Measurements from ENCODE around the gene PITPNC1.
A peak's percentile ranks its signal among the peaks of the same experiment; 100 is the strongest.
"Not testable (repeated sequence)": the region's sequence is repeated elsewhere in the genome, so short reads cannot be mapped to it uniquely, and the experiment has no call there.

Gene PITPNC1

DNA sequence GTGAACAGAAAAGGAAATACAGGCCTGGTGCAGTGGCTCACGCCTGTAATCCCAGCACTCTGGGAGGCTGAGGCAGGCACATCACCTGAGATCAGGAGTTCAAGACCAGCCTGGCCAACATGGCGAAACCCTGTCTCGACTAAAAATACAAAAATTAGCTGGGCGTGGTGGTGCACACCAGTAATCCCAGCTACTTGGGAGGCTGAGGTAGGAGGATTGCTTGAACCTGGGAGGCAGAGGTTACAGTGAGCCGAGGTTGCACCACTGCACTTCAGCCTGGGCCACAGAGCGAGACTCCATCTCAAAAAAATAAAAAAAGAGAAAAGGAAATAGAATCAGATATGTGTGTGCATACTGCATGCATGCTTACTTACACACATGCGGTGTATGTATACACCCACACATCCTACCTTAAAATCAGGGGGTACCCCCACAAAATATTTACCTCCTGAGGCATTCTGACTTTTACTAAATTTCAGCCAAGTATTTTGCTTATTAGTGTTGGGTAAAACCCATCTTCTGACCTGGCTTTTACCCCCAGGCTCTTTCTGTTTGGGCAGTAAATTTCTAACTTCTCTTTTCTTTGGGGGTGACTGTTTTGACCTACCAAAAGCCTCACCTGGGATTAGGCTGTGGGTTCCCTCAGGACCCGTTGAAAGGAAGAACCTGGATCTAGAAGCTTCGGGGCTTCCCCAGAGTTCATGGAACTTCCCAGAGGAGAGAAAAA lies 201.8 kb downstream of the PITPNC1 start:
- DNase-seq (ENCODE audit: low spot score), result not testable (repeated sequence)

DNA sequence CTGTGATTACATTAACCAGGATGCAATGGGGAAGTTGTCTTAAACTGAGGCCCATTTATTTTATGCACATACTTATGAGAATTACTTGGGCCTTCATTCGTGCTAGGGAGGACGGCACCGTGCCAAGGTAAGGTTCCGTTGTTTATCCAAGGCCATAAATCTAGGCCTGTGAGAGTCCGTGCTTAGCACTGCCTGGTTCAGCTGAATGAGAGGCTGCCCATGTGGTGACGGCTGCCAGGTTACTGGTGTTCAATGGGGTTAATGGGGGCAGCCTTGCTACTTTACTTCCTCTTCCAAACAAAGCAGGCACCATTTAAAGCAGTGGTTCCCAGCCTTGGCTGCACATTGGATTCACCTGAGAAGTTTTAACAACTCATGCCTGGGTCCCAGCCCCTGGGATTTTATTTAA lies 205.6 kb downstream of the PITPNC1 start:
- no peak for DNase-seq (ENCODE audit: low spot score)

DNA sequence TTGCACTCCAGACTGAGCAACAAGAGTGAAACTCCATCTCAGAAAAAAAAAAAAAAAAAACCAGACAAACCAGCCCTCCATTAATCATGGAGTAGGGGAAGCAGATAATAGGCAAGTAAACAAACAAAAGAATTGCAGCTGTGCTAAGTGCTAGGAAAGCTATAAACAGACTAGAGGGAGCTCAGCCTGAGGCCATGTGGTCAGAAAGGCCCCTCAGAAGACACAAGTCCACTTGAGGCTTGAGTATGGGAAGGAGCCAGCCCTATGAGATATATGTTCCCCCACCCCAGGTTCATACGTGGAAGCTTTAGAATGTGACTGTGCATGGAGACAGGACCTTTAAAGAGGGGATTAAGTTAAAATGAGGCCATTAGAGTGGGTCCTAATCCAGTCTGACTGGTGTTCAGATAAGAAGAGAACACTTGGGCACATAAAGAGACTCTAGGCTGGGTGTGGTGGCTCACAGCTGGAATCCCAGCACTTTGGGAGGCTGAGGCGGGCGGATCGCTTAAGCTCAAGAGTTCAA lies 208.1 kb downstream of the PITPNC1 start:
- no peak for DNase-seq (ENCODE audit: low spot score)

DNA sequence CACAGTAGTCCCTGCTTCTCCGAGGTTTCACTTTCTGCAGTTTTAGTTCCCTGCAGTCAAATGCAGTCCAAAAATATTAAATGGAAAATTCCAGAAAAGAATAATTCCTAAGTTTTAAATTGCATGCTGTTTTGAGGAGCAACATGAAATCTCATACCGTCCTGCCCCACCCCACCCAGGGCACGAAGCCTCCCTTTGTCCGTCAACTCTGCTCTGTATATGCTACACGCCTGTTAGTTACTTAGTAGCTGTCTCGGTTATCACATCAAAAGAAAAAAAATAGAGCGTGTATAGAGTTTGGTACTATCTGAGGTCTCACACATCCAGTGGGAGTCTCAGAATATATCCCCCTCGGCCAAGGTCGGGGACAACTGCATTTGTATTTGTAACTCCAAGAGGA lies 211.2 kb downstream of the PITPNC1 start:
- no peak for DNase-seq (ENCODE audit: low spot score)

DNA sequence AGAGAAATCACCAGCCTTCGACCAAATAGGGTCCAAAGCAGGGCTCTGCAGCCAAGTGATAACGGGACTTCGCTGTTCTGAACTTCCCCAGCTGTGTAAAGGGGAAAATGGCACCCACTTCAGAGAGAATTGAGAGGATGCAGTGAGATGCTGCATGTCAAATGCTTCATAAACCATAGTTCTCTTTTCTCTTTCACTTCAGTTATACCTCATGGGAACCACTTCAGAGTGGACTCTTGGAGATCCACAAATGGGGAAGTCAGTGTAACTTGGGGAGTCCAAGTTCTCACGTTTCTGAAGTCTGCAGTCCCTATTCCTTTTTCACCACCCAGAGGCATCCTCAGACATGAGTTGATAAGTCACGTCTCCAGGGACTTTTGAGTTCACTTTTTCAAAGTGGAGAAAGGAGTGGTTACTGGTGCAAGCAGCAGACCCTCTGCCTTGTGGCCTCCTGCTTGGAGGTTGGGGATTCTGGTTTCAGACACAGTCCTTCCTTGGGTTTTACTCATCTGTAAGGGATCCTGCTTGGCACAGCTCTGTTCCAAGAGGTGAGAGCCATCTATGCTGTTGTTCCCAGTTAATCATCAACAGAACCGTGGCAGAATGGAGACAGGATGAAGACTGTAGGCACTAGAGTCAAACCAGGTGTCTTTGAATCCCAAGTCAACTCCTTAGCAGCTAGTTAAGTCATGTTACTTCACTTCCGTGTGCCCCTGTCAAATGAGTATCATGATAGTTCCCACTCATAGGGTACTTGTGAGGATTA lies 217.2 kb downstream of the PITPNC1 start:
- no peak for DNase-seq (ENCODE audit: low spot score)

DNA sequence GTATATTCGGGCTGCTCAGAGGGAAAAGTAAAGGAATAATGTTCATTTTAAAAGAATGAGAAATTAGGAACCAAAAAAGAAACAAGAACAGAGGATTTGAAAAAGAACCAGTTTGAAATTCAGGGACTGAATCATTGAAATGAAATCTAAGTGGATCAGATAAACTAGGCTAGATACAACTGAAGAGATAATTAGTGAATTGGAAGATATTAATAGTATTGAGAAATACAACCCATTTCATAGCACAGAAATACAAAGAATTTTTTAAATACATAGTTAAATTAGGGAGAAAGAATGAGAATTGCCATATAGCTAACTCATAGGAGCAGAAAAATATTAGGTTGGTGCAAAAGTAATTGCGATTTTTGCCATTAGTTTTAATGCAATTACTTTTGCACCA lies 223.3 kb downstream of the PITPNC1 start:
- no peak for DNase-seq (ENCODE audit: low spot score)

DNA sequence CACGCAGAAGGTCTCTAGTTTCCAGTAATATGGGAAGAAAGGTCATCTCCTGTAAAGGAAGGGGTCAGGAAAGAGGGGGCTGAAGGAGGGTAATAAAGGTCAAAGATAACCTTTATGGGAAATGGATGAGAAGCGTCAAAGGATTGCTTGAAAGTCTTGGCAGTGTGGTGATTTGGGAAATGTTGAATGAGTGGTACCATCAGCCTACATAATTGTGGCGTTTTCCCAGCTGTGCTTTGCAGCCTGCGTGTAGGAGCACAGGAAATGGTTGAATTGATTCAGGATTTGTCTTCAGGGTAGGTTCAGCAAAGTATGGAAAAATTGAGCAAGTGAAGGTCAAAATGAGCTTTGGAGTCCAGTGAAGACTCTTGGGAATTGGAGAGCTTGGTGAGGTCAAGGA lies 224.8 kb downstream of the PITPNC1 start:
- DNase-seq (ENCODE audit: low spot score), result no peak

DNA sequence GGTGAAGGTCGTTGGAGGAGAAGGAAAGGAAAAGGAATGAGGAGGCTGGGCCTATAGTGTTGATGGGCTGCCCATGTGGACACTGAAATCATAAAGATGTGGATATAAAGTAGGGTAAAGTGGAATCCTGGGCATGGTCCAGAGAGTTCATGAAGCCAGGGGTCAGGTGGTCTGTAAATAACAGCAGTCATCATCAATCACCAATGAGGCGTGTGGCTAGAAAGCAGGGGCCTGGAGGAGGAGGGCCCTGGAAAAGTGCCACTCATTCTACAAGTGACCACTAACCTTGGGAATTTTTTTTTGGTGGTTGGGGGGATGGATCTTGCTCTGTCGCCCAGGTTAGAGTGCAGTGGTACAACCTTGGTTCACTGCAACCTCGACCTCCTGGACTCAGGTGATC lies 225.4 kb downstream of the PITPNC1 start:
- DNase-seq (ENCODE audit: low spot score), result no peak

DNA sequence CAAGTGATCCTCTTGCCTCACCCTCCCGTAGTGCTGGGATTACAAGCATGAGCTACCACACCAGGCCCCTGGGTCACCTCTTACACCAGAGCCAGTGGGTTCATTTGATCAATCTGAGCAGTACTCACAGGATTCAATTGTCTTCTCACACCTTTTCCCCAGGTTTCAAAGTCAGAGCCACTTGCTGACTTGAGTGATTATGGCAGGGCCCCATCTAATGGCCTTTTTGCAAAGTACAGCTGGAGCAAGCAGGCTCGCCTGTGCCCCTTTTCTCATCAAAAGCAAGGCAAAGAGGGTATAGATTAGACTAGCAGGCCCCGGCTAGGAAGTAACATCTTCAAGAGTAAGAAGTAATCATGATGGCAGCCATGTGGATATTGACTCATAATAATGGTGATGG lies 225.9 kb downstream of the PITPNC1 start:
- no peak for DNase-seq (ENCODE audit: low spot score)

DNA sequence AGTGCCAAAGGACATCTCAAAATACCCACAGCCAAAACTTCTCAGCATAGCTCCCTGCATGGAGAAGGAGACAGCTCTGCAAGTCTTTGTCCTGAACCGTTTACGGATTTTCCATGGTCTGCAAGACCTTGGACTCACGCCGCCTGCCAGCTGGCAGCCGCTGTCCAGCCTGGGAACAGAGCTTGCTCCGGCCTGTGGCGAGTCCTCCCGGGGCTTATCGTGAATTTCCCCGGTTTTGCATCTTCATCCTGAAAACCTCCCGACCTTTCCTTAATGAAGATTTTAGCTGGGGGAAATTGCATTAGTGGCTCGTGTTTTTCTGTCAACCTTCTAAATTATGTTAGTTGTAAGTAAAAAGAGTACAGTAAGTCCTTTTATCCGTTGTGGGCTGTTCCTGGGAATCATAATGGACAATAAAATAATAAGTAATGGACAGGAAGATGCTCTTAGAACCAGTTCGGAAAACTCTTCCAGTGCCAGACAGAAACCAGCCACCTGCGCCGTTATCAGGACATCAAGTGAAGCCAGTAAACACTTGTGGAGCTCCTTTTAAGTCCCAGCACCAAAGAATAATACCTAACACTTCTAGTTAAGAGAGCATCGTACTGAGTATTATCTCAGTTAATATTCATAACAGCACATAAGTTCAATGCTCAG lies 228.3 kb downstream of the PITPNC1 start:
- peak; percentile 67 for DNase-seq (ENCODE audit: low spot score)

DNA sequence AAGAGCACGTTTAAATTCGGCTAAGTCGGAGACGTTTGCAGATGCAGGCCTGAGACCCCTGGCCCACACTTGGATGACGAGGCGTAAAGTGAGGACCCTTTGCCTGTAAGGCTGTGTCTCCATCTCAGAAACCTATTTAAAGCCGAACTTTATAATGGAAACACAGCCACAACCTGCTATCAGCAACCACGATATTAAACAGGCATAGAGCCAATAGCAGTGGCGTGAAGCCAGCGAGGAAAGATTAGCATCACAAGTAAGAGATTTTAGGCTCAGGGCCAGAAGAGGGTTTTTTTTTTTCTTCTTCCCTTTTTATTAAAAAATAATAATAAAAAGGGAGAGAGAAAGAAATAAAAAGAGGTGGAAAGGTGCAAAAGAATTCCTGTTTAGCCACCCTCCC lies 229.4 kb downstream of the PITPNC1 start:
- no peak for DNase-seq (ENCODE audit: low spot score)

DNA sequence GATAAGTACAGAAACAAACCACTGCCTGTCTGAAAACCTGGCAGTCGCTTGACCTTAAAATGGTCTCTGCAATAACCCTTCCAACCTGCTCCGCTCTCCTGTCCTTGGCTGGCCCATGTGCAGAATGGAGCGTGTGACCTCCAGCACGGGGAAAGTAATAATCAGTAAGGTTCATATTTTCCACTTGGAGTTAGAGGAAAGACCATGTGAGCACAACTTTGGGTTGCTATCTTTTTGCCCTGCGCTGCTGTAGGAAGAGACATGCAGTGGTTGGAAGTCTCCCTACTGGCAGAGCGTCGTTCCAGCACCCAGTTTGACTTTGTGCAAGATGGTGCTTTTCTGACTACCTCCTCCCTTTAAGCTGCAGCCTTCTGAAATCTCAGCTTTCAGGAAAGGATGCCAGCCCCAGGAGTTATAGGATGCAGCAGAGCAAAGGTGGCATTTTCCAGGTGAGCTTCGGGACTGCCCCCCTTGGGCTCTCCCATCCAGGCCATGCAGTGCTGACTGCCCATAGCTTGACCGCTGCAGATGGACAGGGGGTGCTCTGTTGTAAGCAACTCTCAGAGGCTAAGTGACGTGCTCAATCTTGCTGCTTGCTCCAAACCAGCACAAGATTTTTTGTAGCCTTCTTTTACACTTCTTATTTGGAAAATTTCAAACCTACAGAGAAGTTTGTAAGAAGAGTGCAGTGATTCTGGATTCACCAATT lies 230.0 kb downstream of the PITPNC1 start:
- no peak for DNase-seq (ENCODE audit: low spot score)

DNA sequence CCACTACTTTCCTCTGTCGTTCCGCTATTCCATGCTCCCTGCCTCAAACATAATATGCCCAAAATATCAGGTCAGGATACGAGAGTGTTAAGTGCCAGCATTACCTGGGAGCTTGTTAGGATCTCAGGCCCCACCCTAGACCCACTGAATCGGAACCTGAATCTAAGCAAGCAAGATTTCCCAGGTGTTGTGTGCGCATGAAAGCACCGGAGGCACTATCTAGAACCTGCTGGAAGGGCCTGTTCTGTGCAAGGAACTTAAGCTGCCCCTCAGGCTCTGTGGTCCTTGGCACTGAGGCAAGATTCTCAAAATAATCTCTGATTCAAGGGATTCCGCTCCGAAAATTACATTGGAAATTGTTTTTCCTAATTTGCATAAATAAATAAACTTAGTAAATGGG lies 233.0 kb downstream of the PITPNC1 start:
- no peak for DNase-seq (ENCODE audit: low spot score)

DNA sequence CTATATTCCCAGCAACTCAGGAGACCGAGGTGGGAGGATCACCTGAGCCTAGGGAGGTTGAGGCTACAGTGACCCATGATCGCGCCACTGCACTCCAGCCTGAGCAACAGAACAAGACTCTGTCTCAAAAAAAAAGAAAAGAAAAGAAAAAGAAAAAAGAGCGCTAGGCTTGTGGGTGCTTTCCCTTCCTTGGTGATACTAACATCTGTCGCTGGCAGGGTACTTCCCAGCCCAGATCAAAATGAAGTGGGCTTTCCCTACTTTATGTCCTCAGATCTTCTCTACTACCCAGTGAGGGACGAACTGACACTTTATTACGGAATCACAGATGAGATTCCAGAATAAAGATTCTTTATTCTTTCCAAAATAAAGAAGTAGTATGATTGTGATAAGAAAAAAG lies 236.9 kb downstream of the PITPNC1 start:
- no peak for DNase-seq (ENCODE audit: low spot score)

DNA sequence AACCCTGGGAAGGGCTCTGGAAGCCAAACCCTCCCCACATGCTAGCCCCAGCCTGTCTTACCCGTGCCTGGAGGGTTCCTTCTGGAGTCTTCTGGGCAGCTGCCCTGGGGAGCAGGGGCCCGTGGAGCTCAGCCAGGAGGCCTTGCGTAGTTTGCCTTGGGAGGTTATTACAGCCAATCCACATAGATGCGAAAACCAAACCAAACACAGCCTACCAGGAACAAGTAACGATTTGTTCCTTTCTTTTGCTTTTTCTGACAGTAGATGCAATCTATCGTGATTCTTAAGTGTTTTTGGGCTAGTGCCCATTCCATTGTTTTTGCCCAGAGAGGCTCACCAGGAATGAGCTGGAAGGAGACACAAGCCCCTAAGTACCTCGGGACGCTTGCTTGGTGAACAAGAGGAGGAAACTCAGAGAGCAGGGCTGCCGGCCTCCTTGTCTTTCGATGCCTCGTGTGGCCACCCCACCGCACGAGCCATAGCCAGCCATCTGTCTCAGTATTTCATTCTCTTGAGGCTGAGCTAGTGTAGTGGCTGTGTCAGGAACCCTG lies 238.0 kb downstream of the PITPNC1 start:
- peak; percentile 68 for DNase-seq (ENCODE audit: low spot score)

DNA sequence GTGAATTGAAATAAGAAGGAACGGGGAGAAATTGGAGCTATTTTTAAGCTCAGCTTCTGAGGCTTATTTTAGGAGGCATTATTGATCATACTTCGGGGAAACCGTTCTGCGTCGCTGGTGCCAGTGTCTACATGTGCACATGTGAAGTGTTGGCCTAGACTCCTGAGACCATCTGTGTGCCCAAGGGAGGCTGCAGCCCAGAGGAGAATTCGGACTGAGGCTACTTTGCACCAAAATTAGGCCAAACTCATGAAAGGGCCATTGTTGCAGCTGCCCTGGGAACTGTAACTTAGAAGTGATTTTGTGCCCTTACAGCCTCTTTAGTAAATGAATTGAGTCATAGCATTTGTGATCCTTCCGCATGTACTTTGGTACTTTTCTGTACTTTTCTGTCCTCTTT lies 238.7 kb downstream of the PITPNC1 start:
- no peak for DNase-seq (ENCODE audit: low spot score)

DNA sequence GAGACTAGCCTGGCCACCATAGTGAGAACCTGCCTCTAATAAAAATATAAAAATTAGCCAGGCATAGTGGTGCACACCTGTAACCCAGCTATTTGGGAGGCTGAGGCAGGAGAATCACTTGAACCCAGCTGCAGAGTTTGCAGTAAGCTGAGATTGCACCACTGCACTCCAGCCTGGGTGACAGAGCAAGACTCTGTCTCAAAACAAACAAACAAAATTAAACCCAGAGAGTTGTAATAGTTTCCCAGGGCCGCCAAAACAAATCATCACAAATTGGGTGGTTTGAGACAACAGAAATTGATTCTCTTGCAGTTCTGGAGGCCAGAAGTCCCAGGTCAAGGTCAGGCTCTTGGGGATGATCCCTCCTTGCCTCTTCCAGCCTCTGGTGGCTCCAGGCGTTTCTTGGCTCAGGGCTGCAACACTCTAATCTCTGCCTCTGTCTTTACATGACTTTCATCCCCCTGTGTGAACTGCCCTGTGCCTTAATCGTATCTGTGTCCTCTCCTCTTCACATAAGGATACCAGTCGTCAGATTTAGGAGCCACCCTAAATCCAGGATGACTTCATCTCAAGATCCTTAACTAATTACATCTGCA lies 240.3 kb downstream of the PITPNC1 start:
- DNase-seq (ENCODE audit: low spot score), result no peak

DNA sequence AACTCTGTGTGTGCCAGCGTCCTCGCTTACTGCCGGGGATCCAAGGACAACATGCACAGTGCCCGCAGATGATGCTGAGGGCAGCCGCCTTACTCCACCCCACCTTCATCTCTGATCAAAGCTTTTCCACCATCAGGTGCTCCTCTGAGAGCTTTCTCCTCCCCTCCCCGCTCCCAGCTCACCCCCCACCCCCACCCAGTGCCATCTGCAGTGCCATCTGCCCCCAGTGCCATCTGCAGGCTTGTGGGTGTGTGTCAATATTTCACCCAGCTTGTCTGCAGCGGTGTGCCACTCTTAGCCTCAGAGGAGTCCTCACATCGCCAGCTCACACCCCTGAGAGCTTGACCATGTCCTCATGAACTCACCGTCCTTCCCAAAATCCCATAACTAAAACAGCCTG lies 242.5 kb downstream of the PITPNC1 start:
- DNase-seq (ENCODE audit: low spot score), result no peak

DNA sequence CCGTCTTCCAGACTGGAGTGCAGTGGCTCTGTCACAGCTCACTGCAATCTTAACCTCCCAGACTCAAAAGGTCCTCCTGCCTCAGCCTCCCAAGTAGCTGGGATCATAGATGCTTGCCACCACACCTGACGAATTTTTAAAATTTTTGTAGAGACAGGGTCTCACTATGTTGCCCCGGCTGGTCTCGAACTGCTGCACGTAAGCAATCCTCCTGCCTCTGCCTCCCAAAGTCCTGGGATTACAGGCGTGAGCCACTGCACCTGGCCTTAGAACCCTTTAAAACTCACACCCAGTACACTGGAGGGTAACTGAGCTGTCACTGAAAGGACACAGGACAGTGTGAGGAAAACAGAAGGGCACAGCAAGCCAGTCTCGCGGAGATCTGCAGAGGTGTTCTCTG lies 243.0 kb downstream of the PITPNC1 start:
- no peak for DNase-seq (ENCODE audit: low spot score)

DNA sequence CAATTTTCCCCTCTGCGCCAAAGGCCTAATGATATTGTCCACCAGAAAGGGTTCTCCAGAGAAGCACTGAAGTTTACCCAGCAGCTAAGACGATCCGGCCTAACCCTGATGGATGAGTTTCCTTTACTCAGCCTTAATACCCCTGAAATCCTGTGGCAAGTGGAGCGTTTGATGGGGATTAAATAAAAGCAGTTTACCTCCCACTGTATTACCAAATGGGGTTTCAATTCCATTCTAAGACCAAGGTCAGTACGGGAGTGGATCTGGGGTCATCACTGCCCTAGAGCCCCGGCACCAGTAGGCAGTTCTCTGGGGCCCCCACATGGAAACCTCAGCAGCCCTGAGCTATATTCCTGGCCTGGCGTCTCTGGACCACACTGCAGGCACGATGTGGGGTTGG lies 243.6 kb downstream of the PITPNC1 start:
- DNase-seq (ENCODE audit: low spot score), result no peak

DNA sequence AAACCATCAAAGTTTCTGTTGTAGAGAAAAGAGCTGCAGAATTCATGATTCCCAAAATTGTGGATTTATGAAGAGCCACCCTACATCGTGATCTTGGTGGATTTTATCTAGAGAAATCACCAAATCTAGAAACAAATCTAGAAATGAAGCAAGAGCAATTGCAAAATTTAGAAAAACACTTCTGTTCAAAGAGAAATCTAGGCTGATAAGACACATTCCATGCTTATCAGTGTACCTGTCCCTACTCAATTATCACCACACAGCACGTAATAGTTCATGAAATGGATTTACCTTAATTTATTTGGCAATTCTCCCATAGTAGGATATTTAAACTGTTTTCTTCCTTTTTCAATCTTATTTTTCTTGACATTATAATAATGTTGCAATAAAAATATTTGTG lies 246.7 kb downstream of the PITPNC1 start:
- DNase-seq (ENCODE audit: low spot score), result no peak
